Renal cortical epithelial cell (primary cell): Measurements from ENCODE around the gene ANKRD42. TPM values are rescaled to one million over a fixed set of nuclear protein-coding genes. Genes with fewer than 3 reads are reported as not detected.
"Not testable (repeated sequence)": the region's sequence is repeated elsewhere in the genome, so short reads cannot be mapped to it uniquely, and the experiment has no call there.

Source experiments
- DNase-seq: peaks from one replicate; pipeline ENCODE4 v3.0.0-alpha.2; 2011; ENCODE audit warnings: low read depth
- total RNA-seq: library from RNA; depleted of rRNA; stranded (reverse); fragments of >200 nt; gene quantifications from 2 replicates; pipeline ENCODE4 v1.2.3, GENCODE V29; 2014

ANKRD42 gene
- total RNA-seq, 1 donor from 2014 or later: 25.9 TPM

GRCh38 chr11:83241291-83241946 lies 47.9 kb downstream of the ANKRD42 start:
- DNase-seq: peak; percentile 78

- DNase-seq: no peak
These were observed 55.9 kb downstream of the ANKRD42 start for GRCh38 chr11:83249445-83249844.

GRCh38 chr11:83249972-83250593 lies 56.6 kb downstream of the ANKRD42 start:
- DNase-seq: peak; percentile 57

- no peak for DNase-seq
These were observed 58.8 kb downstream of the ANKRD42 start for GRCh38 chr11:83252266-83252665.

GRCh38 chr11:83252941-83253340 lies 59.4 kb downstream of the ANKRD42 start:
- DNase-seq: no peak

GRCh38 chr11:83255366-83255765 lies 61.9 kb downstream of the ANKRD42 start:
- DNase-seq: no peak

- no peak for DNase-seq
These were observed 63.3 kb downstream of the ANKRD42 start for GRCh38 chr11:83256602-83257340.

- DNase-seq: peak; percentile 97
These were observed 64.3 kb downstream of the ANKRD42 start for GRCh38 chr11:83257761-83258168.

GRCh38 chr11:83259559-83259958 lies 66.0 kb downstream of the ANKRD42 start:
- no peak for DNase-seq

GRCh38 chr11:83265331-83265730 lies 71.8 kb downstream of the ANKRD42 start:
- no peak for DNase-seq

GRCh38 chr11:83269080-83269479 lies 75.6 kb downstream of the ANKRD42 start:
- not testable (repeated sequence) for DNase-seq

GRCh38 chr11:83271734-83272133 lies 78.2 kb downstream of the ANKRD42 start:
- not testable (repeated sequence) for DNase-seq

- DNase-seq: peak; percentile 69
These were observed 79.1 kb downstream of the ANKRD42 start for GRCh38 chr11:83272627-83273026.

GRCh38 chr11:83275888-83276641 lies 82.6 kb downstream of the ANKRD42 start:
- no peak for DNase-seq

- no peak for DNase-seq
These were observed 84.8 kb downstream of the ANKRD42 start for GRCh38 chr11:83278351-83278750.

GRCh38 chr11:83280256-83280655 lies 86.7 kb downstream of the ANKRD42 start:
- no peak for DNase-seq

- DNase-seq: no peak
These were observed 88.7 kb downstream of the ANKRD42 start for GRCh38 chr11:83282084-83282716.

- no peak for DNase-seq
These were observed 91.1 kb downstream of the ANKRD42 start for GRCh38 chr11:83284501-83285150.

GRCh38 chr11:83285151-83285770 lies 91.7 kb downstream of the ANKRD42 start:
- no peak for DNase-seq

GRCh38 chr11:83285771-83286528 lies 92.4 kb downstream of the ANKRD42 start, which contains the start of gene CCDC90B:
CCDC90B (minus strand) TSS chr11:83286367; CDS start chr11:83285972, 395 bp downstream.
- peak; percentile 96 for DNase-seq
